GM19467 (cell line): ENCODE data around the gene PIEZO1.

Experiments used
- ATAC-seq: cut with Tn5 transposase; IDR thresholded peaks from one replicate; pipeline ENCODE4 v1.9.1; 2021; ENCODE audit warnings: mild to moderate bottlenecking, moderate library complexity; ENCODE audit not compliant: unreplicated experiment

The PIEZO1 gene

DNA sequence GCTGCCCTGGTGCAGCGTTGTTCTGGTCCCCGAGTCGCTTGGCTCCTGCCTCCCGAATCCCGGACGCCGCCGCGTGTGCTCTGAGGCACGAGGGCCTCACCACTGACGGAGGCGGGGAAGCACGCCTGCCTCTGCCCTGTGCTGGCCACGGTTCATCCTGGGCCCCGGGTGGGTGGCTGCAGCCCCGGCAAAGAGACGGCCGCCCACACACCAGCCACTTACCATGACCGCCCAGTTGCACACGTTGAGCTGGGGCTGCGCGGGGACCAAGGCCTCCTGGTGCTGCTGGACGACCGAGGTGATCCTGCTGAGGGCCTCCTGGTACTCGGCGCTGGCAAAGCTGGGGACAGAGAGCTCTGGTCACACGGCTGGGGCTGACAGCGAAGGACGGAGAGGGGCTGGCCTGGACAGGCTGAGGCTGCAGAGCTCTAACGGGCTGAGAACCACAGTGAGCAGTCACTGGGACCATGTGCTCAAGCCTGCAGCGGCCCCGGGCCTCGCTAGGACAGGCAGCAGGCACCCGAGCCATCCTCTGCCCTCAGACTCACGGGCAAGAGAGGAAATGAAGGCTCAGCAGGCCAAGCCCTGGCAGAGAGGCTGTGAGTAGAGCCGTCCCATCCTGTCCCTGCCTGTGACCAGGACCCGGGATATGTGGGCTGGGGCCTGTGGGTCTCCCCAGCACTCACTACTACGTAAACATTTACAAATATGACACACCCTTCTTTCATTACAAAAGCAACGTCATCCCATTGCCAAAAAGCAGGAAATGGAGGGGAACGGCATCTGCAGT lies 33.0 kb upstream of the PIEZO1 start:
- no peak for ATAC-seq

DNA sequence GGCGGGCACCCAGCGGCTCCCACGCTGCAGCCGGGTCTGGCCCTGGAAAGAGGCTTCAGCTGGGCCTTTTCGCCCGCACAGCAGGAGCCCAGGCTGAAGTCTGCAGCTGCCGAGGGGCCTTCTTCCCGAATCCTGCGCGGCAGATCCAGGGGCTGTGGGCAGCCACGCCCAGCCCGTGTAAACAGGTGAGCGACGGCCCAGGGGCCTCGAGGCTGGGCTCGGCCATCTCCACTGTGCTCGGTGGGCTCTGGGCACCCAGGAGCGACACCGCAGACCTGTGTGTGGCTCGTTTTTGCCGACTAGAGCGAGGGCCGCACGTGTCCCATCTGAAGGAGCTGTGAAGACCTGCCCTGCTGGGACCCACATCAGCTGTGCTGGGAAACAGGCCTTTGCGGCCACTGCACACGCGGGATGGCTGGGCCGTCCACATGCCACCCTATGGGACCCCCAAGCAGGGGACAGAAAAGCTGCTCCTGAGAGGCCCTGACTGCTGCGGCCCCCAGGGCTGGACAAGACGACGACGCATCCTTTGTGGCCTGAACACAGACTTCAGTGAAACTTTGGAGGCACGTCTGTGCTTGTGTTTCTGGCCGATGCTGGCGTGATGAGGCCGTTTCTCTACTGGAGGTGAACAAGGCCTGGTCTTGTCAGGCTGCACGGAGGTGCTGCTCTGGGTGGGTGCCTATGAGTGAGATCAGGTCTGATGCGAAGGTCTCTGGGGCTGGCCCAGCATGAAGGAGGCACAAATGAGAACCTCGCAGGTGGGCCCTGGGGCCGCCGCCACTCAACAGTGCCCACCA lies 31.9 kb upstream of the PIEZO1 start:
- no peak for ATAC-seq

DNA sequence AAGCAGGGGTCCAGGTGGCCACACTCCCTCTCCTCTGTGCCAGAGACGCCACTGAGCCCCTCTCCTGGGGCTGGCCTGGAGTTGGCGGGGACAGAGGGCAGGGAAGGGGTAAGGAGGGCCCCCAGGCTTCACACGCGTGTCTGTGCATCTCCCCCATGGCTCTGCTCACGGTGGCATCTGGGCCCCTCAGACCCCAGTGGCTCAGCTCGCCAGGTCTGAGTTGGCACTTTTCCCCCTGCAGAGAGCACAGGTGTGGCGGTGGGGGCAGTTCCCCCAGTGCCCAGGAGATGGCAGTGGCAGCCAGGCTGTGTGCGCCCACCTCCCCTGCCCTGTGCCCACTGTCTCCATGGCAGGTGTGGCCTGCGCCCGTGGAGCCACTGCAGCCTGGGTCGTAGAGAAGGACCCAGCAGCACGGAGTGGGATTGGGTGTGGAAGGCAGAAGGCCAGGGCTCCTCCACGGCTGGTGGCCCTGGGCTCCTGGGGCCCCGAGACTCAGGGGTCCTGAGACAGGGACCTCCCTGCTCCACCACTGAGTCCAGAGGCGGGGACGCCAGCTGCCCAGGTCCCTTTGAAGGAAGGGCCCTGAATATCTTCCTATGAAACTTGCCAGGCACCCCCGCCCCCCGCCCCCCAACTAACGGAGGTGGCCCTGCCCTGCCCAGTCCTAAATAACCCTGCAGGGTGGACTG lies 31.0 kb upstream of the PIEZO1 start:
- no peak for ATAC-seq

DNA sequence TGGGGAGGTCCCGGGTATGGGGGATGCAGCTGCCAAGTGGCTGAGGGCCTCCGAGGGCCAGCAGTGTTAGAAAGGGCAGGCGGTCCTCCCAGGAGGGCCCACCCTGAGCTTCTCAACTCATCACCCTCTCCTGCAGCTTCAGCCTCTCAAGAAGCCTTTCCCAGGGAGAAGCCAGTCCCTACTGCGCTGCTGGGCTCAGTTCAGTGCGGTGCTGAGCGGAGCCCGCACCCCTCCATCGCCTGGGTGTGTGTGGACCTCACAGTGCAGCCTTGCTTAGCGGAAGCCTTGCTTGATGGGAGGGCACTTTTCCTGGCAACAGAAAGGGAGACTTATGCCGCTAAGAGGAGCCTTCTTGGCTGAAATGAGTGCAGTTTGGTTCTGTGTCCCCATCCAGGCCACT lies 30.2 kb upstream of the PIEZO1 start:
- no peak for ATAC-seq

DNA sequence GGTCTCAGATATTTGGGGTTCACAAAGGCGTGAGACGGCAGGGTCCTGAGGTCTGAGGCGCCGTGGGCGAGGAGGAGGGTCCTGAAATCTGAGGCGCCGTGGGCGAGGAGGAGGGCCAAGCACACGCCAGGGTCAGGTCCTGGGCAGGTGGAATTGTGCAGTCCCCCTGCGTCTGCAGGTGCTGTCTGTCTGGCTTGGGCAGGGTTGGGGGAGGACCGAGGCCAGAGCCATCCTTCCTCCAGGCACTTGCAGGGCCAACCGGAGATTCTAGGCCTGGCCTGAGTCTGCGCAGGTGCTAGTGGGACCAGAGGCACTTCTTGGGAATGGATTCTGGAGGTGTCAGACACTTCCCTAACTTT lies 29.1 kb upstream of the PIEZO1 start:
- ATAC-seq, result no peak

DNA sequence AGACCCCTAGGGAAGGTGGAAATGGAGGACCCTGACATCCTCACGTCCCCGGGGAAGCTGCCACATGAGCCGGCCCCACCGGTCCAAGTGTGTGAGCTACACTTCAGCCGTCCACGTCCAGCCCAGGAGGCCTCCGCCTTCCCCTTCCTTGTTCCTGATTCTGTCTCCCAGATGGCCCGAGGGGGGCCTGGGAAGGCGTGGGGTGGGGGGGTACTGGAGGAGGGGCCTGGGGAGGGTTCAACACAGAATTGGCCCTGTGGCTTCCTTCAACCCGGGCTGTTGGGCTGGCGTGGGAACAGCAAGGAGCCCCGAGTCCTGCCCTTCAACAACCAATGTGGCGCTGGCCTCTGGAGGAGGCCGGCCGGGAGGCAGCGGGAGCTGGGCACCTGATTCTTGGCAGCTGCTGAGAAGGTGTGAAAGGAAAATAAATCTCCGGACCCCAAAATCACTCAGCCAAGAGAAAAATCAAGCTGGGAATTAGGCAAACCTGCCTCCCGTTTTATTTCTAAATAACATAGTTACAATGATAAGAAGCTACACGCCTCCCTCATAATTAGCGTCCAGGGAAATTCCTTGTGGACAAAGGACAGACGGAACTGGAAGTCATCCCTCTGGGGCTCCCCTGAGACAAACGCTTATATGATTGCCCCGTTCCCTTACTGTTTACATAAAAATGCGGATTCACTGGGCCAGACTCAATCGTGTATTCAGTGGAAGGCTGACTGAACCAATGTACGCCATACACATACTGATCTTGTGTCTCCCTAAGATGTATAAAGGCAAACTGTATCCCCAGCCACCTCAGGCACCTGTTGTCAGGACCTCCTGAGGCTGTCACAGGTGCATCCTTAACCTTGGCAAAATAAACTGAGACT lies 28.5 kb upstream of the PIEZO1 start:
- no peak for ATAC-seq

DNA sequence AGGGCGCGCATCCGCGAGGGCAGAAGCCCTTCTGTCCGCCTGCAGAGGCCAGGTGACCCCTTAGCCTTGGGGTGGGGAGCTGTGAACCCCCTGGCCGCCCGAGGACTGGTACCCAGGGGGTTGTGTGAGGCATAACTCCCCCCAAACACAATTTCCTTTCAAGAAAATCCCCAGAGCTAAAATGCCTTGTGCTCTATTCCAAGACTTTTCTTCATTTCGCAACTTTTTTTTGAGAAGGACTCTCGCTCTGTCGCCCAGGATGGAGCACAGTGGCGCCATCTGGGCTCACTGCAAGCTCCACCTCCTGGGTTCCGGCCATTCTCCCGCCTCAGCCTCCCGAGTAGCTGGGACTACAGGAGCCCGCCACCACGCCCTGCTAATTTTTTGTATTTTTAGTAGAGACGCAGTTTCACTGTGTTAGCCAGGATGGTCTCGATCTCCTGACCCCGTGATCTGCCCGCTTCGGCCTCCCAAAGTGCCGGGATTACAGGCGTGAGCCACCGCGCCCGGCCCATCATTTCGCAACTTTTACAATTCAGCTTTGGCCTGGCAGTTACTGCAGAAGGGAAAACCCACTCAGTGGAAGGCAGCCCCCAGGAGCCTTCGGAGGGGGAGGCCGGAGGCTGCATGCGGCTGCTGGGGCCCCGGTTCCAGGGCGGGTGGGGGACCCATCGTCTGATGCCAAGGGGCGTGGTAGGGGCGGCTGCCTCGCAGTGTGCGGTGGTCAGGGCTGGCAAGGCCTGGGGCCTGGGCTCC lies 27.7 kb upstream of the PIEZO1 start:
- no peak for ATAC-seq

DNA sequence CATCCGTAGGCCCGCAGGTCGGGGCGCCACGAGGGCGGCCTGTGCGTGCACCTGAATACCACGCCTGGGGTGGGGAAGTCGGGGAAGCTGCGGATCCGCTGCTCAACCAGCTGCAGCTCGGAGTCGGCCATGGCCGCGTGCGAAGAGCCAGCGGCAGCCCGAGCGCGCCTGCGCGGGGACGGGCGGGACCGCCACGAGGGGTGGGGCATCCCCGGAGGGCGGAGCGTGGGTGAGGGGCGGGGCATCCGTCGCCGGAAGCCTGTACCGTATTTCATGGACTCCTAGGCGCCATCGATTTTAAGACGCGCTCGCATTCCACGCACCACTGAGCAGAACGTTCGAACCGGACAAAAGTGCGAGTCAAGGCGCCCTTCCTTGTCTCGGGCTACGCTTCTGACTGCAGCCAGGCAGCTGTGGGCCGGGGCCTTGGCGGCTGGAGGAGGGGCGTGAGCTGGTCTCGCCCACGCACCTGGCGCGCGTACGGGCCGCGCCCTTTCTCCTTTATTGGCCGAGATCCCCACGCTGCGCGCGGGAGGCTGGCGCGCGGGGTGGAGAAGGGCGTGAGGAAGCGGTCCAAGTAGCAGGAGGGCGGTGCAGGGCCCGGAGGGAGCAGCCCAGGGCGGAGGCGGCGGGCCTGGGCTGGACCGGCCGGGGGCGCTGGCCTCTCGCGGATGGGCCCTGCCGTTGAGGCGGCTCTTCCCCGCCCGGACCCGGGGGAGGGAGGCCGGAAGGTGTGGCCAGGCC lies 26.9 kb upstream of the PIEZO1 start, which contains the start of gene APRT:
TSS of gene APRT (minus strand) at position 160 of the 744 bp plus-strand sequence. CDS start at position 131, 29 bp downstream.
- peak; percentile 74 for ATAC-seq

DNA sequence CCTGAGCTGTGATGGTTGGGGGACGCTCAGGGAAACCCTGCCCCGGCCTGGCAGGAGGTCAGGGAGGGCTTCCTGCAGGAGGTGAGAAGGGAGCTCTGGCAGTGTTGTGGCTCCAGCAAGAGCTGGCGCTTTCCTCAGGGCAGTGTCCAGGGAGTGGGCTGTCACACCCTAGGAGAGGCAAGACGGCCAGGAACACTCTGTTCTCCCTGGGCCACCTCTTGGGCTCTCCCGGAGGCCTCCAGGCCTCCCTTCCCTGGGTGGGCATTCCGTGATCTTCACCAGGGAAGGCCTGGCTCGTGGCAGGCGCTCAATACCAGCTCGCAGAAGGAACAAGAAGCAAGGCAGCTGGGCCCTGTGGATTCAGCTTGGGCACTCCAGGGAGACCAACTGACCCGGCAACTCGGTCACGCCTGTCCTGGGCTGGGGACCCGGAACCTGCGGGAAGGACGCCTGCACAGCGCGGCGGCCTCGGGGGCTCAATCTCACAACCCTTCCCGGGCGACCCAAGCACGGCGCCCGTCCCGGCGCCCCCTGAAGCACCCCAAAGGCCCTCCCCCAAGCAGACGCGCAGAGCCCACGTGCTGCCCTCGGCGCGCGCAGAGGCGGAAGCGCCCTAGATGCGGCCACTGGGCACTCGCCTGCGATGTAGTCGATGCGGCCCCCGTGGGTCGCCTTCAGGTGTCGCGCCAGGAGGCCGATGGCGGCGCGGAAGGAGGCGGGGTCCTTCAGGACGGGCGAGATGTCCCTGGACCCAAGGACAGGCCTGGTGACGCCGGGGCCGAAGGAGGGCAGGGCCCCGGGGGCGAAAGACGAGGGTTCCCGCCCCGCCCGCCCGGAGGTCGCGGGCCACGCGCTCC lies 26.1 kb upstream of the PIEZO1 start:
- peak; percentile 33 for ATAC-seq

DNA sequence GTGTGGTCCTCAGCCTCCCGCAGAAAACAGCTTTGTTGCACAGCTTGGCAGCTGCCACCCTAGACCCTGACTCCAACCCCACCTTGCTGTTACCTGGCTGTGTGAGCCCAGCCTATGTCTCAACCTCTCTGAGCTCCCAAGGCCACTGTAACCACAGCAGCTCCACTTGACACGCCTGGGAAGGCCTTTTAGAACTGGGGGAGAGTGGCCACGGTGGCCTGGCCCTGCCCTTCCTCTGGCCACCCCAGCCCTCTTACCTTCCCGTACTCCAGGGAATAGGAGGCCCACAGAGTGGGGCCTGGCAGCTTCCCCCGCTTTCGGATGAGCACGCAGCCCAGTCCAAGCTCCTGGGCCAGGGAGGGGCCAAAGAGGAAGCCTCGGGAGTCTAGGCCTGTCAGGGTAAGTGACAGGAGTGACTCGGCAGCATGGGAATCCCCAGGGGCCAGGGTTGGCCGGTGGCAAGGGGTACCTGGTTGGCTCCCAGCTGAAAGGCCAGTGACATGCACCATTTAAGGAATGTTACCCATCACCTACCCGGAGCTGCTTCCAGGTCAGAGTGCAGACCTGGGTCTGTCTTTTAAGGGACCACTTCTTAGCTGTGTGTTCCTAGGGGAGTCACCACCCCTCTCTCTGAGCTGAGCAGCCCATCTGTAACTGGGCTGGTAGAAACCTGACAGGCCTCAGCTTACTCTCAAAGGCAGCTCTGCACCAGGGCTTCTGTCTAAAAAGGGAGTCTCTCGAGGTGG lies 25.3 kb upstream of the PIEZO1 start:
- ATAC-seq, result no peak

DNA sequence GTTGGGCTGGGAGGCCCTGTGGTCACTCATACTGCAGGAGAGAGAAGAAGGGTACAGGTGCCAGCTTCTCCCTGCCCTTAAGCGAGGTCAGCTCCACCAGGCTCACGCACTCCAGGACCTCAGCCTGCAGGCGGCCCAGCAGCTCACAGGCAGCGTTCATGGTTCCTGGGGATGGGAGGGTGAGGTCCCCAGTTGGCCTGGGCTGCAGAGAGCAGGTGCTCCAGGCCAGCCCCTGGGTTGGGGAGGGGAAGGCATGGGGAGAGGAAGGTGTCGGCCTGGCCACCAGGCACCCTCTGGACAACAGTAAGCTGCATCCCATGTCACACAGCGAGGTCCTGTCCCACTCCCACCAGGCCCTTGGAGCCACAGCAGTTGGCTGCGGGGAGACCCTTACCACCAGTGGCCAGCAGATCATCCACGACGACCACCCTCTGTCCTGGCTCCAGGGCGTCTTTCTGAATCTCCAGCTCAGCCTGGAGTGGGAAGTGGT lies 24.7 kb upstream of the PIEZO1 start:
- no peak for ATAC-seq

DNA sequence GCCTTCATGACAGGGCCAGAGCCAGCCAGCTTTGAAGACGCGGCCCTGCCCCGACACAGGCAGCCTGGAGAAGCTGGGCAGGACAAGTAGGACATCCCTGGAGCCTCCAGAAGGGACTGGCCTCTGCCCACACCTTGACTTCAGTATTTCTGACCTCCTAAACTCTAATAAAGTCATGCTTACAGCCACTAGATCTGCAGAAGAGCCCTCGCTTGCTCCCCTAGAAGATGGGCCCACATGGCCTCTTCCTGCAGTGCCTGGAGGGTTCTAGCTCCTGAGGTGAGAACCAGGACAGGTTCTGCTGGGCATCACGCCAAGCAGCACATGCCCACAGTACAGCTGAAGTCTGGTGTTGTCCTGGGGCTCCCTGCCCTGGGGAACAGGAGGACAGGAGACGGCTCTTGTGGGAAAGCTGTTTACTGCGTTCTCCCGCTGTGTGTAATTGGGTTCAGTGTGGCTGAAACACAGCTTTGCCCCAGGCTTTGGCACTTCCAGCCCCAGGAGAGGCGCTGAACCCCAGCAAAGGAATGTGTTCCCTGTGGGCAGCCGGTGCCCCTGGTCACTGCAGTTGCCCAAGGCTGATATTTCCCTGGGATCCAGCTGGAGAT lies 24.2 kb upstream of the PIEZO1 start:
- ATAC-seq, result no peak

DNA sequence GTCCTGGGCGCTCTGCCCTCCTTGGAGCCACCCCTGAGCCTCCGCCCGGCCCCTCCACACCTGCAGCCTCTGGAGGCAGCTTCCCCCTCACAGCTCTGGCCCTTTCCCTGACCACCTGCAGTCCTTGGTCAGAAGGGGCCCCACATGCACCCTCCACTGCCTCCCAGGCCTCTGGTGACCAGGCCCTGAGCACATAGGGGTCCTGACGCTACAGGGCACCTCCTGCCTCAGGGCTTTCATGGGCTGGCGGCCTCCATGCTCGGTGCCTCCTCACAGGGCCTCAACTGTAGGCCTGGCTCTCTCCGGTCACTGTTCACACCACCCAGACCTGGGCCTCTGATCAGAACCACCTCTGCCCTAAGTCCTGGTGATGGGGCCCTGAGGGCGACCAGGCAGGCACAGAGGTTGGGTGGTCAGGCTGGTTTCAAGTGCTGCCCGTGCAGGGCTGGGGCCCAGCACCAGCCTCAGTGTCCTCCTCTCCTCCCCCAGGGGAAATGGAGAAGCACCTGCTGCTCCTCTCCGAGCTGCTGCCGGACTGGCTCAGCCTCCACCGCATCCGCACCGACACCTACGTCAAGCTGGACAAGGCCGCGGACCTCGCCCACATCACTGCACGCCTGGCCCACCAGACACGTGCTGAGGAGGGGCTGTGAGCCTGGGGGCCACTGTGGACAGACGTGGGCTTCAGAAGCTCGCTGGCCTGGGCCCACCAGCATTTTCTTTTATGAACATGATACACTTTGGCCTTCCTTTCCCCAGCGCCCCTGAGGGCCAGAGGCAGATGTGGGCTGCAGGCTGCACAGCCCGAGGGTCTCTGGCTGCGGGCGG lies 22.8 kb upstream of the PIEZO1 start:
- no peak for ATAC-seq

DNA sequence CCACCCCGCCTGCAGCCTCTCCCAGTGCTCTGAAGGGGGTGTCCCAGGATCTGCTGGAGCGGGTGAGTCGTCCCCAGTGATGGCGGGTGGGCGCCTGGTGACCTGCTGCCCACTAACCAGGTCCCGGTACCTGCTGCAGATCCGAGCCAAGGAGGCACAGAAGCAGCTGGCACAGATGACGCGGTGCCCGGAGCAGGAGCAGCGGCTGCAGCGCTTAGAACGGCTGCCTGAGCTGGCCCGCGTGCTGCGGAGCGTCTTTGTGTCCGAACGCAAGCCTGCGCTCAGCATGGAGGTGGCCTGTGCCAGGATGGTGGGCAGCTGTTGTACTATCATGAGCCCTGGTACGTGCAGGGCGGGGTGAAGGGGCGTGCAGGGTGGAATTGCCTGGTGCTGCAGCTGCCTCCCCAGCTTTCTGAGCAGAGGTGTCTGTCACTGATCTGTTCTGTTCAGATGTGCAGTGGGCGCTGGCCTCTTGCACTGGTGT lies 22.2 kb upstream of the PIEZO1 start:
- ATAC-seq, result no peak

DNA sequence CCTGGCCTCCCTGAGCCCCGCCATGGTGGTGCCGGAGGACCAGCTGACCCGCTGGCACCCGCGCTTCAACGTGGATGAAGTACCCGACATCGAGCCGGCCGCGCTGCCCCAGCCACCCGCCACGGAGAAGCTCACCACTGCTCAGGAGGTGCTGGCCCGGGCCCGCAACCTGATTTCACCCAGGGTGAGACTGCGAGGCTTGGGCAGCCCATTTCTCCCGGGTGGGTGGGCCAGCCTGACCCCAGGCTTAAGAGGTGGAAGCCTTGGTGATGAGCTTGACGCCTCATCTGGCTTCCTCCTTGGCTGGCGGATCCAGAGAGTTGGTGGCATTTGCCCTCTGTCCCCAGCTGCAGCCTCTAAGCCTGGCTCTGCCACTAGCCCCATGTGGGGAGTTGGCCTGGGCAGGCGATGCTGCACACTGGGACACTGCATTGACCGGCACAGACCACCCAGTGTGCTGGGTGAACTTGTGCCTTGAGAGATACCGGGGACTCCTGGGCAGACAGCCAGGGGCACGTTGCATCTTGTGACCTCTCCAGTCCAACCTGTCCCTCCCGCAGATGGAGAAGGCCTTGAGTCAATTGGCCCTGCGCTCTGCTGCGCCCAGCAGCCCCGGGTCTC lies 21.6 kb upstream of the PIEZO1 start:
- no peak for ATAC-seq
